PC-3 (cell line): Measurements from ENCODE around the gene KCNK3. TPM values are rescaled to one million over a fixed set of nuclear protein-coding genes. Genes with fewer than 3 reads are reported as not detected.

ENCODE experiments used
- ATAC-seq: fragments of 200-7000 bp; cut with Tn5 transposase; 2 replicates; pipeline ENCODE4 v1.9.1; 2020; ENCODE audit warnings: mild to moderate bottlenecking, moderate library complexity
- BruUV-seq: library from RNA; stranded (reverse); fragments of 400-500 nt; replicated peaks from 2 replicates; lab custom pipeline; 2021; lab: Mats Ljungman, UMichigan
- CTCF ChIA-PET: fragments of 300-600 bp; sonication (Branson Sonifier 250); formaldehyde crosslinking; loops from one replicate; lab custom pipeline; 2022; ENCODE audit warnings: antibody characterized with exemption; lab: Charles Lee
- POLR2A ChIA-PET: fragments of 300-600 bp; sonication (Branson Sonifier 250); formaldehyde crosslinking; loops from one replicate; lab custom pipeline; 2022; ENCODE audit warnings: antibody characterized with exemption; ENCODE audit not compliant: unreplicated experiment; lab: Charles Lee
- DNase-seq: peaks from one replicate; pipeline ENCODE4 v3.0.0-alpha.2; 2015
- H2AFZ ChIP-seq: fragments of 300-600 bp; sonication (generic); 2 replicates; pipeline ENCODE4 v1.6.0; 2016; ENCODE audit warnings: antibody characterized with exemption, low read length
- H3F3A ChIP-seq: fragments of 300-600 bp; sonication (generic); one replicate; pipeline ENCODE4 v1.6.0; 2017; ENCODE audit warnings: antibody characterized with exemption, low read length, control low read depth, mild to moderate bottlenecking; ENCODE audit not compliant: unreplicated experiment
- H3K27ac ChIP-seq: fragments of 300-600 bp; sonication (generic); 2 replicates; pipeline ENCODE4 v1.5.1; 2016; ENCODE audit warnings: mild to moderate bottlenecking, low read length
- H3K27me3 ChIP-seq: fragments of 300-600 bp; sonication (generic); 2 replicates; pipeline ENCODE4 v1.6.1; 2016; ENCODE audit warnings: low read length, mixed read lengths
- H3K36me3 ChIP-seq: fragments of 300-600 bp; sonication (generic); 2 replicates; pipeline ENCODE4 v1.6.1; 2016; ENCODE audit warnings: low read depth, mixed run types, low read length, mixed read lengths
- H3K4me1 ChIP-seq: fragments of 300-600 bp; sonication (generic); 2 replicates; pipeline ENCODE4 v1.5.1; 2016; ENCODE audit warnings: low read length; ENCODE audit not compliant: insufficient read depth
- H3K4me2 ChIP-seq: fragments of 300-600 bp; sonication (generic); 2 replicates; pipeline ENCODE4 v1.6.0; 2016; ENCODE audit warnings: low read length
- H3K4me3 ChIP-seq: fragments of 300-600 bp; sonication (generic); 2 replicates; pipeline ENCODE4 v1.5.1; 2016; ENCODE audit warnings: mild to moderate bottlenecking, low read length, mixed read lengths
- H3K79me2 ChIP-seq: fragments of 300-600 bp; sonication (generic); 2 replicates; pipeline ENCODE4 v1.6.1; 2017; ENCODE audit warnings: low read length, mixed read lengths
- H3K9ac ChIP-seq: fragments of 300-600 bp; sonication (generic); 2 replicates; pipeline ENCODE4 v1.6.0; 2016; ENCODE audit warnings: mild to moderate bottlenecking, low read length
- H3K9me2 ChIP-seq: fragments of 300-600 bp; sonication (generic); replicated peaks from 2 replicates; pipeline ENCODE4 v1.6.1; 2016; ENCODE audit warnings: mixed run types, low read length, mixed read lengths
- H3K9me3 ChIP-seq: fragments of 300-600 bp; sonication (generic); 2 replicates; pipeline ENCODE4 v1.6.1; 2016; ENCODE audit warnings: low read length, mixed read lengths
- H4K20me1 ChIP-seq: fragments of 300-600 bp; sonication (generic); 2 replicates; pipeline ENCODE4 v1.6.1; 2016; ENCODE audit warnings: low read length, mixed read lengths
- EZH2 ChIP-seq: fragments of 300-600 bp; sonication (generic); IDR thresholded peaks from one replicate; pipeline ENCODE4 v1.6.1; 2017; ENCODE audit warnings: antibody characterized with exemption, mild to moderate bottlenecking, low read length; ENCODE audit not compliant: unreplicated experiment
- EZH2phosphoT487 ChIP-seq: fragments of 300-600 bp; sonication (generic); IDR thresholded peaks from 2 replicates; pipeline ENCODE4 v1.6.1; 2018; ENCODE audit warnings: mild to moderate bottlenecking, antibody characterized with exemption, low read length, borderline replicate concordance
- intact Hi-C: fragments of 100-400 bp; cut with micrococcal nuclease; formaldehyde crosslinking; loops from 2 replicates; pipeline ENCODE4 v1.9.0; 2023
- total RNA-seq: library from RNA; depleted of rRNA; stranded (reverse); fragments of >200 nt; gene quantifications from 2 replicates; pipeline ENCODE4 v1.2.3, GENCODE V29; 2014
- TF ChIP-seq, protein P1 (sequence below): fragments of 300-600 bp; sonication (generic); conservative IDR thresholded peaks from 2 replicates; pipeline ENCODE4 v1.5.1; 2017; ENCODE audit warnings: antibody characterized with exemption, low read depth, mild to moderate bottlenecking, low read length

Gene KCNK3
- total RNA-seq, 1 experiment from 2014 or later: 0.04 TPM

DNA sequence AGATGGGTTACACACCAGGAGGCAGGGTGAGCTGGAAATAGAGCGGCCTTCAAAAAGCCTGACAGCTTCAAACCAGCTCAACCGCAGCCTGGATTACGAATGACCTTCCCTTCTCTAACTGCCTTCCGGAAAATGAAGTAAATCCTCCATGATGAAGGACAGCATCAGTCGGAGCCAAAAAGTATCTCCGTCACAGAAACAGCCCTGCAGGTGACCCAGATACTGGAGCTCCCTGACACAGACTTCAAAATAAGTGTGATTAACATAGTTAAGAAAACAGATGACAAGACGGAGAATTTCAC lies 41.1 kb upstream of the KCNK3 start:
- H3K9me2 ChIP-seq: no peaks in the 10 kb centered on the region
- DNase-seq: no peak
- no TSS peak for BruUV-seq
- no peak overlapping the region for H3K9ac ChIP-seq
- no peak overlapping the region for H2AFZ ChIP-seq
- H3K79me2 ChIP-seq: no peaks in the 10 kb centered on the region
- peaks cover 38% of the 10 kb centered on the region for H3K27me3 ChIP-seq
- no peak for ATAC-seq
- ChIA-PET POLR2A (no interaction called here), CTCF (no interaction called here)
- H3K27ac ChIP-seq: no peak overlapping the region
- TF ChIP-seq EZH2 (no peak), EZH2phosphoT487 (no peak)
- TF ChIP-seq, protein P1, sequence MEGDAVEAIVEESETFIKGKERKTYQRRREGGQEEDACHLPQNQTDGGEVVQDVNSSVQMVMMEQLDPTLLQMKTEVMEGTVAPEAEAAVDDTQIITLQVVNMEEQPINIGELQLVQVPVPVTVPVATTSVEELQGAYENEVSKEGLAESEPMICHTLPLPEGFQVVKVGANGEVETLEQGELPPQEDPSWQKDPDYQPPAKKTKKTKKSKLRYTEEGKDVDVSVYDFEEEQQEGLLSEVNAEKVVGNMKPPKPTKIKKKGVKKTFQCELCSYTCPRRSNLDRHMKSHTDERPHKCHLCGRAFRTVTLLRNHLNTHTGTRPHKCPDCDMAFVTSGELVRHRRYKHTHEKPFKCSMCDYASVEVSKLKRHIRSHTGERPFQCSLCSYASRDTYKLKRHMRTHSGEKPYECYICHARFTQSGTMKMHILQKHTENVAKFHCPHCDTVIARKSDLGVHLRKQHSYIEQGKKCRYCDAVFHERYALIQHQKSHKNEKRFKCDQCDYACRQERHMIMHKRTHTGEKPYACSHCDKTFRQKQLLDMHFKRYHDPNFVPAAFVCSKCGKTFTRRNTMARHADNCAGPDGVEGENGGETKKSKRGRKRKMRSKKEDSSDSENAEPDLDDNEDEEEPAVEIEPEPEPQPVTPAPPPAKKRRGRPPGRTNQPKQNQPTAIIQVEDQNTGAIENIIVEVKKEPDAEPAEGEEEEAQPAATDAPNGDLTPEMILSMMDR: no peak
- intact Hi-C loops: no loop called here
- H3K36me3 ChIP-seq: no peaks in the 10 kb centered on the region
- H3K4me1 ChIP-seq: no peaks in the 10 kb centered on the region
- H3K9me3 ChIP-seq: no peaks in the 10 kb centered on the region
- H3K4me2 ChIP-seq: no peak overlapping the region
- no peak overlapping the region for H3K4me3 ChIP-seq
- no peaks in the 10 kb centered on the region for H4K20me1 ChIP-seq
- no peaks in the 10 kb centered on the region for H3F3A ChIP-seq

DNA sequence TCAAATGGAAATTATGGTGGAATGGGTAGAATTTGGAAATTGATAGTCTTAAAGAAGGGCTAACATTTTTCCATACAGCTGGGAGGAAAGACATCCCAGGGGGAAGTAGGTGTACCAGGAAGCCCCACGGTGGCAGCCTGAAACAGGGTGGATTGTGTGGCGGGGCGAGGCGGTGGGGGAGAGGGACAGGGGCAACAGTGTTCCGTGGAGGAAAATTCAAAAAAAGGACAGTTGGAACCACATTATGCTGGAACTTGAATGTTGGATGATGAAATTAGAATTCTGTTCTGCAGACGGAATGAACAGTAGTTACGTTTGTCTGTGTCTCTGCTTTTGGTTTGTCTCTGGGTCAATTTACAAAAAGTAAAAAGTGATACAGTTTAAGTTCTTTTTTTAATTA lies 40.7 kb upstream of the KCNK3 start:
- TF ChIP-seq EZH2: no peak
- no peak for TF ChIP-seq EZH2phosphoT487
- TF ChIP-seq, protein P1: no peak
- Histone ChIP-seq H3K9ac (no peak overlapping the region), H3K27me3 (peaks cover 34% of the 10 kb centered on the region), H4K20me1 (no peaks in the 10 kb centered on the region), H2AFZ (no peak overlapping the region), H3F3A (no peaks in the 10 kb centered on the region), H3K4me3 (no peak overlapping the region), H3K79me2 (no peaks in the 10 kb centered on the region), H3K9me3 (no peaks in the 10 kb centered on the region), H3K36me3 (no peaks in the 10 kb centered on the region), H3K27ac (no peak overlapping the region), H3K9me2 (no peaks in the 10 kb centered on the region), H3K4me1 (no peaks in the 10 kb centered on the region), H3K4me2 (no peak overlapping the region)
- no TSS peak for BruUV-seq
- DNase-seq: no peak
- ChIA-PET CTCF (no interaction called here), POLR2A (no interaction called here)
- intact Hi-C loops: no loop called here
- no peak for ATAC-seq

GRCh38 chr2:26652361-26653041 lies 40.0 kb upstream of the KCNK3 start:
- no peaks in the 10 kb centered on the region for H3K36me3 ChIP-seq
- intact Hi-C loops: no loop called here
- H3K4me3 ChIP-seq: no peak overlapping the region
- H3K9me2 ChIP-seq: no peaks in the 10 kb centered on the region
- no TSS peak for BruUV-seq
- no peak overlapping the region for H2AFZ ChIP-seq
- no peak overlapping the region for H3K27ac ChIP-seq
- no peaks in the 10 kb centered on the region for H3K79me2 ChIP-seq
- H3K9ac ChIP-seq: no peak overlapping the region
- H4K20me1 ChIP-seq: no peaks in the 10 kb centered on the region
- H3K27me3 ChIP-seq: peaks cover 27% of the 10 kb centered on the region
- ATAC-seq: no peak
- H3F3A ChIP-seq: no peaks in the 10 kb centered on the region
- ChIA-PET CTCF (no interaction called here), POLR2A (no interaction called here)
- DNase-seq: no peak
- H3K4me1 ChIP-seq: no peaks in the 10 kb centered on the region
- no peaks in the 10 kb centered on the region for H3K9me3 ChIP-seq
- no peak overlapping the region for H3K4me2 ChIP-seq
- TF ChIP-seq EZH2: no peak
- TF ChIP-seq, protein P1: no peak
- no peak for TF ChIP-seq EZH2phosphoT487
